Mononuclear cell (primary cell): ENCODE results near the gene JKAMP. TPM values are rescaled to one million over a fixed set of nuclear protein-coding genes. Genes with fewer than 3 reads are reported as not detected.

ENCODE experiments used
- H3K27me3 ChIP-seq: 2 replicates; pipeline ENCODE4 v1.6.0; 2011; ENCODE audit warnings: low read length, control low read depth; ENCODE audit not compliant: insufficient read depth
- H3K4me1 ChIP-seq: 2 replicates; pipeline ENCODE4 v1.5.1; 2011; ENCODE audit warnings: mild to moderate bottlenecking, low read length, control low read depth; ENCODE audit not compliant: insufficient read depth
- H3K4me3 ChIP-seq: 2 replicates; pipeline ENCODE4 v1.5.1; 2011; ENCODE audit warnings: mild to moderate bottlenecking, low read length, moderate library complexity
- H3K9me3 ChIP-seq: 2 replicates; pipeline ENCODE4 v1.5.1; 2011; ENCODE audit warnings: low read depth, mild to moderate bottlenecking, control low read depth, low read length
- total RNA-seq: library from RNA; depleted of rRNA; stranded (reverse); fragments of >200 nt; gene quantifications from one replicate; pipeline ENCODE4 v1.2.3, GENCODE V29; 2012

Gene JKAMP
- total RNA-seq, 1 donor: 41.5 TPM

GRCh38 chr14:59464486-59465315 is 19.6 kb upstream of the JKAMP start:
- peak overlapping the region; percentile 35 for H3K4me3 ChIP-seq
- H3K9me3 ChIP-seq: no peaks in the 10 kb centered on the region

GRCh38 chr14:59465316-59466135 is 18.8 kb upstream of the JKAMP start, which contains the start of gene GPR135:
Gene GPR135 (minus strand): TSS chr14:59465380. CDS start chr14:59465226, 154 bp downstream.
- peak within 1 kb of the TSS; percentile 35 for H3K4me3 ChIP-seq
- no peaks in the 10 kb centered on the region for H3K9me3 ChIP-seq
- H3K27me3 ChIP-seq: peaks cover 24% of the 10 kb centered on the region
- H3K4me1 ChIP-seq: peaks cover 17% of the 10 kb centered on the region

More at GRCh38 chr14:59464486-59465315, 19.6 kb upstream of the JKAMP start:
- H3K4me1 ChIP-seq: peaks cover 17% of the 10 kb centered on the region
- H3K27me3 ChIP-seq: peaks cover 24% of the 10 kb centered on the region

GRCh38 chr14:59474172-59474571 is 10.1 kb upstream of the JKAMP start:
- Histone ChIP-seq H3K4me3 (no peak overlapping the region), H3K4me1 (no peaks in the 10 kb centered on the region), H3K9me3 (no peaks in the 10 kb centered on the region), H3K27me3 (no peaks in the 10 kb centered on the region)

- no peaks in the 10 kb centered on the region for H3K9me3 ChIP-seq
- no peaks in the 10 kb centered on the region for H3K27me3 ChIP-seq
- no peak overlapping the region for H3K4me3 ChIP-seq
- H3K4me1 ChIP-seq: peaks cover 5% of the 10 kb centered on the region
Observed at GRCh38 chr14:59475709-59476108, 8.6 kb upstream of the JKAMP start.

- Histone ChIP-seq H3K27me3 (no peaks in the 10 kb centered on the region), H3K4me3 (no peak overlapping the region), H3K4me1 (peaks cover 28% of the 10 kb centered on the region), H3K9me3 (no peaks in the 10 kb centered on the region)
Observed at GRCh38 chr14:59478540-59478939, 5.8 kb upstream of the JKAMP start.

GRCh38 chr14:59480166-59480565 is 4.2 kb upstream of the JKAMP start:
- Histone ChIP-seq H3K27me3 (no peaks in the 10 kb centered on the region), H3K4me1 (peaks cover 30% of the 10 kb centered on the region), H3K9me3 (no peaks in the 10 kb centered on the region), H3K4me3 (no peak overlapping the region)

GRCh38 chr14:59481407-59481806 is 2.9 kb upstream of the JKAMP start:
- H3K9me3 ChIP-seq: no peaks in the 10 kb centered on the region
- H3K4me1 ChIP-seq: peaks cover 42% of the 10 kb centered on the region
- no peaks in the 10 kb centered on the region for H3K27me3 ChIP-seq
- no peak overlapping the region for H3K4me3 ChIP-seq

GRCh38 chr14:59481871-59482540 is 2.3 kb upstream of the JKAMP start:
- no peaks in the 10 kb centered on the region for H3K27me3 ChIP-seq
- H3K4me3 ChIP-seq: no peak overlapping the region
- H3K4me1 ChIP-seq: peaks cover 46% of the 10 kb centered on the region
- no peaks in the 10 kb centered on the region for H3K9me3 ChIP-seq

- H3K4me1 ChIP-seq: peaks cover 46% of the 10 kb centered on the region
- no peaks in the 10 kb centered on the region for H3K9me3 ChIP-seq
- no peak overlapping the region for H3K4me3 ChIP-seq
- H3K27me3 ChIP-seq: no peaks in the 10 kb centered on the region
Observed at GRCh38 chr14:59482541-59483331, 1.6 kb upstream of the JKAMP start.

GRCh38 chr14:59483363-59483762 is 954 bp upstream of the JKAMP start:
- H3K27me3 ChIP-seq: no peaks in the 10 kb centered on the region
- H3K9me3 ChIP-seq: no peaks in the 10 kb centered on the region
- peaks cover 46% of the 10 kb centered on the region for H3K4me1 ChIP-seq
- peak overlapping the region; percentile 97 for H3K4me3 ChIP-seq

GRCh38 chr14:59484639-59485175 is 390 bp downstream of the JKAMP start:
- Histone ChIP-seq H3K27me3 (no peaks in the 10 kb centered on the region), H3K4me3 (peak overlapping the region; percentile 97), H3K9me3 (no peaks in the 10 kb centered on the region), H3K4me1 (peaks cover 54% of the 10 kb centered on the region)

- Histone ChIP-seq H3K27me3 (no peaks in the 10 kb centered on the region), H3K4me3 (no peak overlapping the region), H3K9me3 (no peaks in the 10 kb centered on the region), H3K4me1 (peaks cover 19% of the 10 kb centered on the region)
Observed at GRCh38 chr14:59490756-59491155, 6.4 kb downstream of the JKAMP start.

- no peak overlapping the region for H3K4me3 ChIP-seq
- H3K27me3 ChIP-seq: no peaks in the 10 kb centered on the region
- no peaks in the 10 kb centered on the region for H3K9me3 ChIP-seq
- H3K4me1 ChIP-seq: peaks cover 8% of the 10 kb centered on the region
Observed at GRCh38 chr14:59492384-59492783, 8.1 kb downstream of the JKAMP start.

GRCh38 chr14:59500732-59501131 is 16.4 kb downstream of the JKAMP start:
- no peaks in the 10 kb centered on the region for H3K4me1 ChIP-seq
- H3K27me3 ChIP-seq: no peaks in the 10 kb centered on the region
- H3K9me3 ChIP-seq: no peaks in the 10 kb centered on the region
- H3K4me3 ChIP-seq: no peak overlapping the region
